Measurements from ENCODE around the gene KIF21A.

- TF ChIP-seq POLR2AphosphoS5 (IDR thresholded peaks at IDR 0.05; ENCODE audit: low read depth) (no peak), REST (IDR thresholded peaks at IDR 0.05; ENCODE audit: insufficient replicate concordance, low read depth) (no peak), GABPA (IDR thresholded peaks at IDR 0.05; ENCODE audit: low read depth) (no peak), SPI1 (IDR thresholded peaks at IDR 0.05; ENCODE audit: borderline replicate concordance, low read depth) (no peak)
- TF ChIP-seq, protein P1, sequence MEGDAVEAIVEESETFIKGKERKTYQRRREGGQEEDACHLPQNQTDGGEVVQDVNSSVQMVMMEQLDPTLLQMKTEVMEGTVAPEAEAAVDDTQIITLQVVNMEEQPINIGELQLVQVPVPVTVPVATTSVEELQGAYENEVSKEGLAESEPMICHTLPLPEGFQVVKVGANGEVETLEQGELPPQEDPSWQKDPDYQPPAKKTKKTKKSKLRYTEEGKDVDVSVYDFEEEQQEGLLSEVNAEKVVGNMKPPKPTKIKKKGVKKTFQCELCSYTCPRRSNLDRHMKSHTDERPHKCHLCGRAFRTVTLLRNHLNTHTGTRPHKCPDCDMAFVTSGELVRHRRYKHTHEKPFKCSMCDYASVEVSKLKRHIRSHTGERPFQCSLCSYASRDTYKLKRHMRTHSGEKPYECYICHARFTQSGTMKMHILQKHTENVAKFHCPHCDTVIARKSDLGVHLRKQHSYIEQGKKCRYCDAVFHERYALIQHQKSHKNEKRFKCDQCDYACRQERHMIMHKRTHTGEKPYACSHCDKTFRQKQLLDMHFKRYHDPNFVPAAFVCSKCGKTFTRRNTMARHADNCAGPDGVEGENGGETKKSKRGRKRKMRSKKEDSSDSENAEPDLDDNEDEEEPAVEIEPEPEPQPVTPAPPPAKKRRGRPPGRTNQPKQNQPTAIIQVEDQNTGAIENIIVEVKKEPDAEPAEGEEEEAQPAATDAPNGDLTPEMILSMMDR (IDR thresholded peaks at IDR 0.05; ENCODE audit: insufficient read depth, low read length): no peak
These were observed 99.3 kb downstream of the KIF21A start for GRCh38 chr12:39343665-39344064.
